ENCODE results near the gene TMEM11. TPM values are rescaled to one million over a fixed set of nuclear protein-coding genes. Genes with fewer than 3 reads are reported as not detected.

The TMEM11 gene
- total RNA-seq, 1 donor from 2014 or later, result 25.7 TPM

DNA sequence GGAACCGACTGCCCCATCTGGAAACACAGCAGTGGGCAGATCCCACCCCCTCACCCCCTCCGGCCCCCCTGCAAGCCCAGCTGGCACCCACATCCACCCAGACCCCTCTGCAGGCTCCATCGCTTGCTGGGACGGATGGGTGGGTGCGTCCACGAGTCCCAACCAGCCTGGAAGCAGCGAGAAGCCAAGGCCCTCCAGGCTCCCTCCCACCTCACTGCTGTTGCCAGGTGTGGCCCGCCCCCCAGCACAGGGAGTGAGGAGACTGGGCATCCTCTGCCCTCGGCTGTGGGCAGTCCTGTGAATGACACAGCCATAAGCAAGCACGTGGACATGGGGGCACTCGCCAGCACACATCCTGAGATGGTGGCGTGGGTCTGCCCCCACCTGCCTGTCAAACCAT, 11.4 kb downstream of the TMEM11 start:
- Histone ChIP-seq H3K36me3 (peaks cover 11 to 13% of the 10 kb centered on the region in 2 donors), H3K9me3 (no peaks in the 10 kb centered on the region), H3K4me3 (no peak overlapping the region), H3K27me3 (no peaks in the 10 kb centered on the region), H3K4me1 (peaks cover 0 to 32% of the 10 kb centered on the region in 2 donors), H3K27ac (no peak overlapping the region)
- no peak for TF ChIP-seq CTCF (IDR thresholded peaks at IDR 0.05)
- DNase-seq (ENCODE audit: low spot score in 2 of 2), result no peak
- intact Hi-C loops (cut with DNase I), result no loop called here

DNA sequence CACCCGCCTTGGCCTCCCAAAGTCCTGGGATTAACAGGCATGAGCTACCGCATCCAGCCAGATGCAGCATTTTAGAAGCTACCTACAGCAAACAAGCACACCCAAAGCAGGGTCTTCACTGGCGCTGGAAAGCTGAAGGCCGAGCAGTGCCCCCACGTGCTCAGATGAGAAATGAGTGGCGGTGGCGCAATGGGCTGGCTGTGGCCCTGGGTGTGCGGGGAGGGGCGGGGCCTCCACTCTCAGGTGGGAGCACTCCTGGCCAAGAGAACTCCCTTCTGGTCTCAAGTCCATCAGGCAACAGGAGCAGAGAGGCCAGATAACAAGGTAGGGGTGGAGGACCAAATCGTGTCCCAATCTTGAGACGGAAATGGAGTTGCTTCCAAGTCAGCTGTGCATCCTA, 12.1 kb downstream of the TMEM11 start:
- TF ChIP-seq CTCF (IDR thresholded peaks at IDR 0.05), result no peak
- peaks cover 0 to 32% of the 10 kb centered on the region in 2 donors for H3K4me1 ChIP-seq
- H3K9me3 ChIP-seq, result no peaks in the 10 kb centered on the region

DNA sequence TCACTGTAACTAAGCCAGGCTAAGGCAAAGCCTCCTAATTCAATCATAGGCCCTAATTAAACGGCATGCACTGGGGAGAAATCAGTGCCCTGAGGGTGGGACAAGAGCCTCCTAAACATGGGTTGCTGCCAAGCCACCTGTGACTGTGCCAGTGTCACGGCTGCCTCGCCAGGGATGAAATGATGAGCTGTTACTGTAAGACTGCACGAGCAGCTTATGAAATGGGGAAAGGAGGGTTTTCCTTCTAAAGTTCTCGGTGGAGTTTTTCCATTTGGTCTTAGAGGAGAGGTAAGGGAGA, 12.7 kb downstream of the TMEM11 start:
- DNase-seq (ENCODE audit: low spot score in 2 of 2), result no peak
- no peak overlapping the region for H3K27ac ChIP-seq
- no peak for TF ChIP-seq CTCF (IDR thresholded peaks at IDR 0.05)
- peaks cover 19 to 22% of the 10 kb centered on the region in 2 donors for H3K36me3 ChIP-seq
- no peaks in the 10 kb centered on the region for H3K9me3 ChIP-seq
- intact Hi-C loops (cut with DNase I), result no loop called here
- no peak overlapping the region for H3K4me3 ChIP-seq
- no peaks in the 10 kb centered on the region for H3K27me3 ChIP-seq
- peaks cover 0 to 32% of the 10 kb centered on the region in 2 donors for H3K4me1 ChIP-seq

More for the DNA sequence above, 12.1 kb downstream of the TMEM11 start:
- H3K4me3 ChIP-seq, result no peak overlapping the region
- H3K36me3 ChIP-seq, result peaks cover 16 to 18% of the 10 kb centered on the region in 2 donors
- H3K27me3 ChIP-seq, result no peaks in the 10 kb centered on the region
- no peak for DNase-seq (ENCODE audit: low spot score in 2 of 2)
- intact Hi-C loops (cut with DNase I), result no loop called here
- H3K27ac ChIP-seq, result no peak overlapping the region

- H3K27me3 ChIP-seq, result no peaks in the 10 kb centered on the region
- no peak for DNase-seq (ENCODE audit: low spot score in 2 of 2)
- no peak overlapping the region for H3K27ac ChIP-seq
- intact Hi-C loops (cut with DNase I), result no loop called here
- no peak for TF ChIP-seq CTCF (IDR thresholded peaks at IDR 0.05)
- H3K4me1 ChIP-seq, result peaks cover 0 to 32% of the 10 kb centered on the region in 2 donors
- no peaks in the 10 kb centered on the region for H3K9me3 ChIP-seq
- H3K36me3 ChIP-seq, result peaks cover 19 to 22% of the 10 kb centered on the region in 2 donors
- no peak overlapping the region for H3K4me3 ChIP-seq
Measured at GRCh38 chr17:21200590-21201297, 13.2 kb downstream of the TMEM11 start.

GRCh38 chr17:21199856-21200255, 14.1 kb downstream of the TMEM11 start:
- peaks cover 19 to 22% of the 10 kb centered on the region in 2 donors for H3K36me3 ChIP-seq
- intact Hi-C loops (cut with DNase I), result no loop called here
- H3K9me3 ChIP-seq, result no peaks in the 10 kb centered on the region
- H3K27ac ChIP-seq, result no peak overlapping the region
- TF ChIP-seq CTCF (IDR thresholded peaks at IDR 0.05), result no peak
- H3K27me3 ChIP-seq, result no peaks in the 10 kb centered on the region
- DNase-seq (ENCODE audit: low spot score in 2 of 2), result no peak
- no peak overlapping the region for H3K4me3 ChIP-seq
- H3K4me1 ChIP-seq, result peaks cover 0 to 30% of the 10 kb centered on the region in 2 donors
